Activated naive CD8-positive, alpha-beta T cell treated with anti-CD3 and anti-CD28 coated beads for 36 hours (primary cell): Measurements from ENCODE around the gene TBCK. TPM values are rescaled to one million over a fixed set of nuclear protein-coding genes. Genes with fewer than 3 reads are reported as not detected.

ENCODE experiments used
- DNase-seq: peaks from one replicate; pipeline ENCODE4 v3.0.0; 2021
- H3K27ac Mint-ChIP-seq: one replicate; pipeline ENCODE4 v1.8.0; 2022; ENCODE audit warnings: mild to moderate bottlenecking, moderate library complexity, mixed read lengths
- H3K27me3 Mint-ChIP-seq: one replicate; pipeline ENCODE4 v1.8.0; 2022; ENCODE audit warnings: mild to moderate bottlenecking, mixed read lengths
- H3K36me3 Mint-ChIP-seq: one replicate; pipeline ENCODE4 v1.8.0; 2021; ENCODE audit warnings: mild to moderate bottlenecking, mixed read lengths
- H3K4me1 Mint-ChIP-seq: one replicate; pipeline ENCODE4 v1.8.0; 2021; ENCODE audit warnings: mixed read lengths
- H3K4me3 Mint-ChIP-seq: one replicate; pipeline ENCODE4 v1.8.0; 2022; ENCODE audit warnings: mild to moderate bottlenecking, moderate library complexity, mixed read lengths
- H3K9me3 Mint-ChIP-seq: one replicate; pipeline ENCODE4 v1.8.0; 2022; ENCODE audit warnings: mixed read lengths
- total RNA-seq, 2 experiments: library from RNA; stranded (reverse); gene quantifications; one replicate each; pipeline ENCODE4 v1.2.3, GENCODE V29; 2021

TBCK gene
- total RNA-seq, 2 experiments from 2014 or later: 21.2 to 21.5 TPM

DNA sequence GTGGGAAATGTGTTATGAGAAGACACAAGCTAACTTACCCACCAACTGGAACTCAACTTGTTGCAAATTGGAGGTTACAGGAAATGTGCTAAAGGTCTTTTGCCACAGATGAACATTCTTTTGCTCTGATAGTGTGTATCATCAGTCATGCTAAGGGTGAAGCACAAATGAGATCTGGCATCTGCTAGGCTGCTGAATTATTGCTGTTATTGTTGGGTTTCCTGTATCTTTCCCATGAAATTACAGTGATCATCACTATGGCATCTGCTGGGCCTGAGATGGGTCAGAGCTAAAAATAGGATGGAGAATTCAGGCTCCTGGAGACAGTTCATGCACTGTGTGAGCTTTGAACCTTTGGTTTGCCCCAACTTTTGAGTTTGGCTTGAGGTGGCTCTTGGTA lies 296.2 kb downstream of the TBCK start:
- H3K9me3 Mint-ChIP-seq: peaks cover 3% of the 10 kb centered on the region
- no peaks in the 10 kb centered on the region for H3K4me1 Mint-ChIP-seq
- no peaks in the 10 kb centered on the region for H3K27me3 Mint-ChIP-seq
- H3K36me3 Mint-ChIP-seq: no peaks in the 10 kb centered on the region
- no peak overlapping the region for H3K4me3 Mint-ChIP-seq
- no peak overlapping the region for H3K27ac Mint-ChIP-seq
- no peak for DNase-seq

DNA sequence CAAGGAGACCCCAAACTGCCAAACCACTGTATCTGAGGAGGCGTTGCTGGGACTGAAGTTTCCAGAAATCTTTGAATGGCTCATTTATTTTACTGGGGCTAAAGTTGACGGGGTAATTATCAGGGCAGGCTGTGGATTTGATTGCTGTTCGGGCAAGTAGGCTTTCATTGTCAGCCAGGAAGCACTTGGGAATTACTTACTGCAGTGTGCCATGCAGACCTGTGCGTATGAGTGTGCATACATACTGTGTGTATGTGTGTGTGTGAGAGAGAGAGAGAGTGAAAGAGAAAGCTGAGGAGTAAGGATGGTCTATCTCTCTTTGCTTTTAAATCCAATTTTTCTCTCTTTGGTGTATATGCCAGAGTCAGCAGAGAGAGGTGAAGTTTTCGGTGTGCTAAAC lies 298.0 kb downstream of the TBCK start:
- Mint-ChIP-seq H3K36me3 (no peaks in the 10 kb centered on the region), H3K4me3 (no peak overlapping the region), H3K27me3 (no peaks in the 10 kb centered on the region), H3K27ac (no peak overlapping the region), H3K9me3 (peaks cover 10% of the 10 kb centered on the region), H3K4me1 (no peaks in the 10 kb centered on the region)
- DNase-seq: no peak

DNA sequence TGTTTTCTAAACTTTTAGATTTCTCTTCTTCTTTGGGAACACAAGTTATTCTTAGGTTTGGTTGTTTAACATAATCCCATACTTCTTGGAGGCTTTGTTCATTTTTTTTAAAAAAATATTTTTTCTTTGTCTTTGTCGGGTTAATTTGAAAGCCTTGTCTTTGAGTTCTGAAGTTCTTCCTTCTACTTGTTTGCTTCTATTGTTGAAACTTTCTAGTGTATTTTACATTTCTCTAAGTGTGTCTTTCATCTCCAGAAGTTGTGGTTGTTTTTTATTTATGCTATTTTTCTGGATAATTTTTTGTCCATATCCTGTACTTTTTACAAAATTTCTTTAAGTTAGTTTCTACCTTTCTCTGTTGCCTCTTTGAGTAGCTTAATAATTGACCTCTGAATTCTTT lies 304.6 kb downstream of the TBCK start:
- H3K4me1 Mint-ChIP-seq: no peaks in the 10 kb centered on the region
- H3K9me3 Mint-ChIP-seq: peaks cover 31% of the 10 kb centered on the region
- no peak overlapping the region for H3K4me3 Mint-ChIP-seq
- no peak for DNase-seq
- H3K27me3 Mint-ChIP-seq: no peaks in the 10 kb centered on the region
- H3K27ac Mint-ChIP-seq: no peak overlapping the region
- H3K36me3 Mint-ChIP-seq: peaks cover 1% of the 10 kb centered on the region

DNA sequence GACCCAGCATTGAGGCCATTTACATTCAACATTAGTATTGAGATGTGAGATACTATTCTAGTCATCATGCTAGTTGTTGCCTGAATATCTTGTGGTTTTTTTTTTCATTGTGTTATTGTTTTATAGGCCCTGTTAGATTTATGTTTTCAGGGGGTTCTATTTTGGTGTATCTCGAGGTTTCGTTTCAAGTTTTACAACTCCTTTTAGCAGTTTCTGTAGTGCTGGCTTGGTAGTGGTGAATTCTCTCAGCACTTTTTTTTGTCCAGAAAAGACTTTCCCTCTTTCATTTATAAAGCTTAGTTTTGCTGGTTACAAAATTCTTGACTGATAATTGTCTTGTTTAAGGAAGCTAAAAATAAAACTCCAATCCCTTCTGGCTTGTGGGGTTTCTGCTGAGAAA lies 305.2 kb downstream of the TBCK start:
- no peak overlapping the region for H3K4me3 Mint-ChIP-seq
- no peaks in the 10 kb centered on the region for H3K27me3 Mint-ChIP-seq
- no peak for DNase-seq
- peaks cover 1% of the 10 kb centered on the region for H3K36me3 Mint-ChIP-seq
- peaks cover 31% of the 10 kb centered on the region for H3K9me3 Mint-ChIP-seq
- H3K4me1 Mint-ChIP-seq: no peaks in the 10 kb centered on the region
- H3K27ac Mint-ChIP-seq: no peak overlapping the region

DNA sequence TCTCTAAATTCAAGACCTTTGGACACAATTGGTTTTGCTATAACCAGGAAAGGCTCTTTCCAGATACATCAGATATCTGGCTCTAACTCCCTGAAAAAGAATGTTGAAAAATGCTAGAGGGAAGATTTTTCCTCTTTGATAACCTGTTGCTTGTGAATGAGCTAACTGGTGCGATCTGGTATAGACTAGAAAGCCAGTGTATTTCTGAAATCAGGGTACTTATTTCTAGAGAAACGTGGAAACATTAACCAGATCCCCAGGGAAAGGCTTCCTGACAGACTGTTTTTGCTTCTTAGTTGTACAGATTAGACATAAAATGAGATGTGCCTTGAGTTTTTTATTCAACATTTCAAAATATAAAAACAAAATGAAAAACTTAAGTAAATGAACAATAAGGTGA lies 313.0 kb downstream of the TBCK start:
- no peak overlapping the region for H3K27ac Mint-ChIP-seq
- H3K9me3 Mint-ChIP-seq: no peaks in the 10 kb centered on the region
- H3K36me3 Mint-ChIP-seq: no peaks in the 10 kb centered on the region
- H3K27me3 Mint-ChIP-seq: no peaks in the 10 kb centered on the region
- DNase-seq: no peak
- H3K4me3 Mint-ChIP-seq: no peak overlapping the region
- peaks cover 5% of the 10 kb centered on the region for H3K4me1 Mint-ChIP-seq

DNA sequence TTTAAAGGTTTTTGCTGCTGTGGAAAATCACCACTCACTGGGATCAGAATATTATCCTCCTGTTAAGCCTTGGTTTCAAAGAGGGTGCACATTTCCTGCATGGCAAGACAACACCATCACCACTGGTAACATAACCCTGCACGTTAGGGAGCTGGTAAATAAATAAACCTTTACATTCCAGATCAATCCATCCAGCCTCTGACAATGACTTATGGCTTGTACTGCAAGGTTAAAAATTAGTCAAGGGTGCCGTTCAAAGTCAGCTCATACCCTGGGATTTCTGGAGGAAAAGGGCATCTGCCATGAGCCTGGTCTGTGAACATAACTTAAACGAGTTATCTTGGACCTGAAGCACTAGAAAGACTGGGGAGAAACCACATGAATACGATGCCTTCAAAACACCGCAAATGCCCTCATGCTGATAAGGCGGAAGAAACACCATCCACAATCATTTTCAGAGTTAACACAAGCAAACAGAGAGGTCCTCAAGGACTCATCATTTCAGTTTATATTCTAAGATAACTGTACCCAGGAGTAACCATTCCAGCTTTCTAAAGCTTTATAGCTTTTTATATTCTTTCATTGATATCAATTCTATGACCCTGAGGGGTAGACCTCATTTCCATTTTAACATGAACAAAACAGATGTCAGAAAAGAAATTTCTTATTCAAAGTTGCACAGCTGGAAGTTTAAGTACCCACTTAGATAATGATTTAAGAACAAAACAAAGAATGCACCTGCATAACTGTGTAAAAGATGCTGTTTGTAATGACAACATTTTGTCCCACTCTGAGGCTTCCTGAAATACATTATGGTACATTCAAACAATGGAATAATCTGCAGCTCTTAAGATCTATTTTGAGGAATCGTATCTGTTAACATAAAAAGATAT lies 317.6 kb downstream of the TBCK start:
- Mint-ChIP-seq H3K4me1 (peaks cover 5% of the 10 kb centered on the region), H3K9me3 (no peaks in the 10 kb centered on the region), H3K27ac (no peak overlapping the region), H3K36me3 (no peaks in the 10 kb centered on the region), H3K27me3 (no peaks in the 10 kb centered on the region), H3K4me3 (no peak overlapping the region)
- no peak for DNase-seq

DNA sequence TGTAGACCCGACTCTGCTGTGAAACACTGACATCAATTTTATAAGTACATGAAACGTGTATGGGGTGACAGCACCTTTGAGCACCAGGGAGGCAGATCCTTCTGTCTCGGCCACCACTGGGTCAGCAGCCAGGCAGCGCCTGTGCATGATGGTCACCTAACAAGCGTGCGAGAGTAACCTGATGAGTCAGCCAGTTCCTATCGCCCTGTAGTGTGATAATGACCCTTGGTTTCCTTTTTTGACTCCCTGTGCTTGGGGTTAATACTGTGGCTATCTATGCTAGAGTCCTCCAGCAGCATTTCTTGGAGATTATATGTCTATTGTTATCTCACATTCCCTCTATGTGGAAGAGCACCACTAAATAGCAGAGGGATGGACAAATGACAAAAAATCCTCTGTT lies 319.2 kb downstream of the TBCK start:
- Mint-ChIP-seq H3K27ac (no peak overlapping the region), H3K4me3 (no peak overlapping the region), H3K4me1 (peaks cover 4% of the 10 kb centered on the region), H3K9me3 (no peaks in the 10 kb centered on the region), H3K36me3 (no peaks in the 10 kb centered on the region), H3K27me3 (no peaks in the 10 kb centered on the region)
- DNase-seq: no peak

DNA sequence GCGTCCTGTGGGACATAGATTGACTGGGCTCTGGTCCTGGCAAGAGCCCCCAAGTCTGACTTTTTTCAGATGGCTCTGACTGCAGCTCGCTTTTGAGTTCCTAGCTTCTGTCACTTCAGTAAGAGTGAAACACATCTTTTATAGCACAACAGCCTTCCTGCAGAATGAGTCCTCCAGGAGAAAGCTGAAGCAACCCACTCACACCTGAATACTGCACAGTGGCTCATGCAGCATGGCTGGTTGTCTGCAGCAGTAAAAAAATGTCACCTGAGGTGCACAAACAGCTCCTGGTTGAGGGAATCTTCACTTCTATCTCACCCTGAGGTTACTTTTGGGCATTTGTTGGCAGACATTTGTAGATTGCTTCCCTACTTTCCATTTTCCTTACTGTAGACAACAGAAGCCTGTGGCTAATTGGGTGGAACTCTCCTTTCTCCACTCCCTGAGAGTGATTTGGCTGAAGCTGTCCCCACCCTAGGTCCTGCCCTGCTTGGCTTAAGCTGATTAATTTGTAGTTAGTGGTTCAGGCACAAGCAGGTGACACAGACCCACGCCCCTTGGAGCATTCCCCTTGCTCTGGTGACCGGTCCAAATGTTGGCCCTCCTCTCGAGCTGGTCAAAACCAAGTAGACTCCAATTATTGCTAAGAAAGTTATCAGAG lies 321.0 kb downstream of the TBCK start:
- Mint-ChIP-seq H3K36me3 (no peaks in the 10 kb centered on the region), H3K4me1 (no peaks in the 10 kb centered on the region), H3K4me3 (no peak overlapping the region), H3K27me3 (no peaks in the 10 kb centered on the region), H3K27ac (no peak overlapping the region), H3K9me3 (no peaks in the 10 kb centered on the region)
- DNase-seq: no peak

DNA sequence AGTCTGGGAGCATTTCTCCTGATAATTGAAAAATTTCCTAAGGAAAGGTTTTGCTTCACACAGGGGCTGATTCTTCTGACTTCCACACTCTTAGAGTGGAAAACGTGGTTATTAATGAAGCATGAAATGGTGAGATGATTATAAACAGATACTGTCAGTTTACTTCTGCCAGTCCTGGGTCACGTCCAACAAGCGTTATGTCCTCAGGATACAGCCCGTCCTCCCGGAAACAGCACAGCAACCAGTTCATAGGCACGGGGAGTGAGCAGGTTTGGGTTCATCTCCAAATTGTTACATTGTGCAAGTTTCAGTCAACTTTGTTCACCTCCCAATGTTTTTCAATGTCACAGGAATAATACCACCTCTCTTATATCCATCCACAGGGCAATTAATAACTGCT lies 321.9 kb downstream of the TBCK start:
- Mint-ChIP-seq H3K27me3 (no peaks in the 10 kb centered on the region), H3K36me3 (no peaks in the 10 kb centered on the region), H3K4me3 (no peak overlapping the region), H3K27ac (no peak overlapping the region), H3K9me3 (no peaks in the 10 kb centered on the region), H3K4me1 (no peaks in the 10 kb centered on the region)
- no peak for DNase-seq

DNA sequence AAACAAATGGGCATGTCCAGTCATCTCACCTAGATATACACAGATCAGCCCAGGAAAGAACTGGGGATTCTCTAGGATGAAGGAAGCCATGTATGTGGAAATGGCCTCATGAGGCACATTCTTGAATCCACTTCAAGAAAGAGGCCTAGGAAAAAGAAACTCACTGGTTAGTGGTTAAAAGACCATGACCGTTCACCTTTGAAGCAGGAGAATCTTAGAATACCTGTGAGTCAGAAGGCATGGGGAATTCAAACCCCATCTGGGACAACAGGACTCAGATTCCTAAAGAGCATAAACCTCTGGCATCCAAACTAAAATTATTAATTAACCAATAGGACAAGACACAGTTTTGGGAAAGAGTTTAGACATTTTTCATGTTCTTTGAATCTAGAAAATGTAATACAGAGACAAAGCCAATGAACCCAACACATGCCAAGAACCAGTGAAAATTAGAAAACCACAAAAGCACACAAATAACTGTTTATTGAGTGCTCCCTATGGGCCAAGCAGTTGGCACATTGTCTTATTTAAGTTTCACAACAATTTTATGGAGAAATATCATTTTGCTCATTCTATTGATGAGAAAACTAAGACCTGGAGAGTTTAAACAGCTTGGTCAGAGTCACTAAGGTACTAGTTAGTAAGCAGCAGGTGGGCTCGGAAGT lies 323.2 kb downstream of the TBCK start:
- DNase-seq: no peak
- Mint-ChIP-seq H3K4me3 (no peak overlapping the region), H3K27ac (no peak overlapping the region), H3K4me1 (no peaks in the 10 kb centered on the region), H3K27me3 (no peaks in the 10 kb centered on the region), H3K9me3 (no peaks in the 10 kb centered on the region), H3K36me3 (no peaks in the 10 kb centered on the region)

DNA sequence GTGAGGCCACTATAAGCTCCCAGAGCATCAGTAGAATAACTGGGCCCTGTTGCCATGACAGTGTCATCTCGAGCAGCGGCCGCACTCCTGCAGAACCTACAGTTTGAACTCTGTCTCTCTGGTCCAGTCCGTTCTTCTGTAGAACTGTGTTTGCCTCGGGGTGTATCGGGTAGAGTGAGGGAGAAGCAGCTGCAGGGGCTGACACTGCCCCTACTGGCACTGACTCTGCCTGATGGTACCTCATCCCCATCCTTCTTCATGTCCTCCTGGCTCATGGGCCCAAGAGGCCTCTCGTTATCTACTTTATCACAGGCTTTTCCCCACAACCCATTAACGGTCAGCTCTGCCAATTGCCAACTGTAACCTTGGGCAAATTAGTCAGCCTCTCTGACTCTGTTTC lies 324.3 kb downstream of the TBCK start:
- Mint-ChIP-seq H3K27ac (no peak overlapping the region), H3K36me3 (no peaks in the 10 kb centered on the region), H3K27me3 (no peaks in the 10 kb centered on the region), H3K4me1 (no peaks in the 10 kb centered on the region), H3K9me3 (no peaks in the 10 kb centered on the region), H3K4me3 (no peak overlapping the region)
- DNase-seq: no peak

Other genes with a start within 250 kb of the TBCK start
- 10 to 100 TPM; 77.5 to 84.4 TPM for gene AIMP1, start 341 bp upstream of the TBCK start, total RNA-seq
- gene GIMD1, start 52.6 kb upstream of the TBCK start, total RNA-seq: not detected